Measurements from ENCODE around the gene GRID1. TPM values are rescaled to one million over a fixed set of nuclear protein-coding genes. Genes with fewer than 3 reads are reported as not detected.

Gene GRID1
- polyA plus RNA-seq, 4 donors = 0.27 to 1.1 (median 0.40) TPM; not detected in 1

DNA sequence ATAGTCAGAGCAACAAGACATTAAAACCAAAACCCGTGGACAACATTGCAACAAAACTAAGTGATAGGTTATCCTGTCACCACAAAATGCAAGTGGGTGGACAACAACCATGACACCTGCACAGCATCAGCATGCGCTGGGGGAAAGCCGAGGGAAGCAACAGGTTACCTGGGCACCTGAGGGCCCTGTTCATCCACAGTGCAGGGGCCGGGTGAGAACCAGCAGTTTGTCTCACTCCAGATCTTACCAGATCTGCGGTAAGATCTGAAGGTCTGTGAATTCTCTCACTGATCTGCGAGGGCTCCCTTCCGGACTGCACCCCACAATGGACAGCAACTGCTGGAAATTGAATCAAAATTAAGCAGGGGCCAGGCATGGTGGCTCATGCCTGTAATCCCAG, 30.5 kb upstream of the GRID1 start:
- H3K4me3 ChIP-seq (ENCODE audit: low read depth in 1 of 3, low read length in 3 of 3) = no peak overlapping the region
- H3K9me3 ChIP-seq (ENCODE audit: control insufficient read depth in 2 of 2, insufficient read depth in 1 of 2, low read depth in 1 of 2, low read length in 1 of 2) = no peaks in the 10 kb centered on the region
- H3K36me3 ChIP-seq (ENCODE audit: control insufficient read depth in 3 of 3, insufficient read depth in 2 of 3, low read depth in 1 of 3, low read length in 3 of 3) = no peaks in the 10 kb centered on the region
- peaks cover 0 to 5% (median 0%) of the 10 kb centered on the region in 3 donors for H3K27me3 ChIP-seq (ENCODE audit: control insufficient read depth in 3 of 3, insufficient read depth in 3 of 3, low read length in 3 of 3)
- 81 to 91% (median 82%) methylated on average over 7 of the region's 7 CpGs for WGBS, 3 donors
- no peak overlapping the region for H3K27ac ChIP-seq (ENCODE audit: low read depth in 1 of 3, low read length in 2 of 3)
- FAIRE-seq = no peak
- no peak for DNase-seq
- H3K4me1 ChIP-seq (ENCODE audit: control insufficient read depth in 3 of 3, insufficient read depth in 2 of 3, low read depth in 1 of 3, low read length in 2 of 3) = peaks cover 0 to 13% (median 7%) of the 10 kb centered on the region in 3 donors

- DNase-seq (no peak), FAIRE-seq (no peak)
- Histone ChIP-seq H3K36me3 (ENCODE audit: control insufficient read depth in 3 of 3, insufficient read depth in 2 of 3, low read depth in 1 of 3, low read length in 3 of 3) (no peaks in the 10 kb centered on the region), H3K27ac (ENCODE audit: low read depth in 1 of 3, low read length in 2 of 3) (no peak overlapping the region), H3K27me3 (ENCODE audit: control insufficient read depth in 3 of 3, insufficient read depth in 3 of 3, low read length in 3 of 3) (peaks cover 0 to 2% (median 2%) of the 10 kb centered on the region in 3 donors), H3K4me3 (ENCODE audit: low read depth in 1 of 3, low read length in 3 of 3) (no peak overlapping the region), H3K4me1 (ENCODE audit: control insufficient read depth in 3 of 3, insufficient read depth in 2 of 3, low read depth in 1 of 3, low read length in 2 of 3) (peaks cover 0 to 6% (median 0%) of the 10 kb centered on the region in 3 donors), H3K9me3 (ENCODE audit: control insufficient read depth in 2 of 2, insufficient read depth in 1 of 2, low read depth in 1 of 2, low read length in 1 of 2) (no peaks in the 10 kb centered on the region)
- 61 to 72% (median 72%) methylated on average over 10 of the region's 10 CpGs for WGBS, 3 donors
Observed at GRCh38 chr10:86393862-86394455, 27.4 kb upstream of the GRID1 start.

GRCh38 chr10:86393362-86393761, 26.8 kb upstream of the GRID1 start:
- Histone ChIP-seq H3K9me3 (ENCODE audit: control insufficient read depth in 2 of 2, insufficient read depth in 1 of 2, low read depth in 1 of 2, low read length in 1 of 2) (no peaks in the 10 kb centered on the region), H3K27ac (ENCODE audit: low read depth in 1 of 3, low read length in 2 of 3) (no peak overlapping the region), H3K4me3 (ENCODE audit: low read depth in 1 of 3, low read length in 3 of 3) (no peak overlapping the region), H3K36me3 (ENCODE audit: control insufficient read depth in 3 of 3, insufficient read depth in 2 of 3, low read depth in 1 of 3, low read length in 3 of 3) (no peaks in the 10 kb centered on the region), H3K4me1 (ENCODE audit: control insufficient read depth in 3 of 3, insufficient read depth in 2 of 3, low read depth in 1 of 3, low read length in 2 of 3) (peaks cover 0 to 6% (median 0%) of the 10 kb centered on the region in 3 donors), H3K27me3 (ENCODE audit: control insufficient read depth in 3 of 3, insufficient read depth in 3 of 3, low read length in 3 of 3) (peaks cover 0 to 4% (median 3%) of the 10 kb centered on the region in 3 donors)
- 63 to 71% (median 70%) methylated on average over 9 of the region's 9 CpGs for whole genome bisulfite sequencing, 3 donors
- DNase-seq = peak; percentile 28 to 59
- no peak for FAIRE-seq

DNA sequence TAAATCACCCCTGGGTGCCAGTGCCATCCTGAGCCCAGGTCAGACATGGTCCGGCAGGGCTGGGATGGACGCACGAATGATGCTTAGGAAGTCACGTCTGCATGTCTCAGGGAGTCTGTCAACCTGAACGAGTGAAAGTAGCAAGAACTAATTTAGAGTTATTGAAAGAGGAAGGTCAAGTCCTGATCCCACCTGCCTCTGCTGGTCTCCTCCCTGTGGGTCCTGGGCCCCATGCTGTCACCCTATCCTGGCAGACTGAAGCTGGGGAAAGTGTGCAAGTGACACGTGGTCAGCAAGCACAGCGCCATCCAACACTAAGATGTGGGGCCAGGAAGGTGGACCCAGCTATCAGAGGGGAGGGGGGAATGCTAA, 26.1 kb upstream of the GRID1 start:
- Histone ChIP-seq H3K27me3 (ENCODE audit: control insufficient read depth in 3 of 3, insufficient read depth in 3 of 3, low read length in 3 of 3) (peaks cover 0 to 11% (median 9%) of the 10 kb centered on the region in 3 donors), H3K9me3 (ENCODE audit: control insufficient read depth in 2 of 2, insufficient read depth in 1 of 2, low read depth in 1 of 2, low read length in 1 of 2) (no peaks in the 10 kb centered on the region), H3K27ac (ENCODE audit: low read depth in 1 of 3, low read length in 2 of 3) (no peak overlapping the region), H3K4me1 (ENCODE audit: control insufficient read depth in 3 of 3, insufficient read depth in 2 of 3, low read depth in 1 of 3, low read length in 2 of 3) (peaks cover 0 to 6% (median 0%) of the 10 kb centered on the region in 3 donors), H3K36me3 (ENCODE audit: control insufficient read depth in 3 of 3, insufficient read depth in 2 of 3, low read depth in 1 of 3, low read length in 3 of 3) (no peaks in the 10 kb centered on the region), H3K4me3 (ENCODE audit: low read depth in 1 of 3, low read length in 3 of 3) (no peak overlapping the region)
- whole genome bisulfite sequencing, 3 donors = 82 to 85% (median 83%) methylated on average over 7 of the region's 7 CpGs
- no peak for DNase-seq
- no peak for FAIRE-seq

- Histone ChIP-seq H3K27me3 (ENCODE audit: control insufficient read depth in 3 of 3, insufficient read depth in 3 of 3, low read length in 3 of 3) (peaks cover 0 to 16% (median 9%) of the 10 kb centered on the region in 3 donors), H3K27ac (ENCODE audit: low read depth in 1 of 3, low read length in 2 of 3) (no peak overlapping the region), H3K9me3 (ENCODE audit: control insufficient read depth in 2 of 2, insufficient read depth in 1 of 2, low read depth in 1 of 2, low read length in 1 of 2) (no peaks in the 10 kb centered on the region), H3K4me1 (ENCODE audit: control insufficient read depth in 3 of 3, insufficient read depth in 2 of 3, low read depth in 1 of 3, low read length in 2 of 3) (peaks cover 0 to 6% (median 0%) of the 10 kb centered on the region in 3 donors), H3K36me3 (ENCODE audit: control insufficient read depth in 3 of 3, insufficient read depth in 2 of 3, low read depth in 1 of 3, low read length in 3 of 3) (no peaks in the 10 kb centered on the region), H3K4me3 (ENCODE audit: low read depth in 1 of 3, low read length in 3 of 3) (no peak overlapping the region)
- 71 to 81% (median 80%) methylated on average over 12 of the region's 12 CpGs for WGBS, 3 donors
- DNase-seq = no peak
- FAIRE-seq = no peak
Observed at GRCh38 chr10:86391986-86392722, 25.6 kb upstream of the GRID1 start.

DNA sequence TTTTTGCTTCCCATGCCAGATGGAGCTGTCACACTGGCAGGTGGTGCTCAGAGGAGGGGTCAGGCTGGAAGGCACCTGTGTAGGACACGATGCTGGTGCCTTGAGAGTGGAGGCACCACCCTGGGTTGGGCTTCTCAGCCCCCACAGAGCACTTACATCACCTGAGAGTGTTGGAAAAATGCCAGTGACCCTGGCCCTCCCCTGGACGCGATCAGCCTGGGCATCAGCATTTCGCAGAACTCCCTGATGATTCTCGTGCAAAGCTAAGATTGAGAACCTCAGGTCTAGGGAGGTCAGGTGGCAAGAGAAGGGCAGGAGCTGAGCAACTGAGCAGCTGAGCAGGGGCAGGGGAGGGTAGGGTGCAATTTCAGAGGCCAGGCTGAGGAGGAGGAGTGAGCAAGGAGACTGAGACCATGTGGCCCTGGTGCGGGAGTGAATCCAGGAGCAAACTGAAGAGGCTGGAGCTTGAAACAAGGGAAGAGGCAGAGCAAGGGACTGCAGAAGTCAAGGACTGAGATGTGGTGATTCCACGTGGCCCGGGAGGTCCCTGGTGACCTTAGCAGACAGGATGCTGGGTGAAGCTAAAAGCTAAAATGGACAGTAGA, 24.7 kb upstream of the GRID1 start:
- peaks cover 0 to 16% (median 9%) of the 10 kb centered on the region in 3 donors for H3K27me3 ChIP-seq (ENCODE audit: control insufficient read depth in 3 of 3, insufficient read depth in 3 of 3, low read length in 3 of 3)
- no peaks in the 10 kb centered on the region for H3K36me3 ChIP-seq (ENCODE audit: control insufficient read depth in 3 of 3, insufficient read depth in 2 of 3, low read depth in 1 of 3, low read length in 3 of 3)
- peaks cover 0 to 6% (median 0%) of the 10 kb centered on the region in 3 donors for H3K4me1 ChIP-seq (ENCODE audit: control insufficient read depth in 3 of 3, insufficient read depth in 2 of 3, low read depth in 1 of 3, low read length in 2 of 3)
- WGBS, 3 donors = 73 to 83% (median 79%) methylated on average over 8 of the region's 8 CpGs
- no peaks in the 10 kb centered on the region for H3K9me3 ChIP-seq (ENCODE audit: control insufficient read depth in 2 of 2, insufficient read depth in 1 of 2, low read depth in 1 of 2, low read length in 1 of 2)
- DNase-seq = no peak
- H3K27ac ChIP-seq (ENCODE audit: low read depth in 1 of 3, low read length in 2 of 3) = no peak overlapping the region
- FAIRE-seq = no peak
- H3K4me3 ChIP-seq (ENCODE audit: low read depth in 1 of 3, low read length in 3 of 3) = no peak overlapping the region

- H3K27me3 ChIP-seq (ENCODE audit: control insufficient read depth in 3 of 3, insufficient read depth in 3 of 3, low read length in 3 of 3) = peaks cover 0 to 19% (median 10%) of the 10 kb centered on the region in 3 donors
- no peak for FAIRE-seq
Observed at GRCh38 chr10:86390337-86391120, 23.9 kb upstream of the GRID1 start.

More at GRCh38 chr10:86390337-86391120, 23.9 kb upstream of the GRID1 start:
- Histone ChIP-seq H3K9me3 (ENCODE audit: control insufficient read depth in 2 of 2, insufficient read depth in 1 of 2, low read depth in 1 of 2, low read length in 1 of 2) (no peaks in the 10 kb centered on the region), H3K36me3 (ENCODE audit: control insufficient read depth in 3 of 3, insufficient read depth in 2 of 3, low read depth in 1 of 3, low read length in 3 of 3) (no peaks in the 10 kb centered on the region), H3K4me1 (ENCODE audit: control insufficient read depth in 3 of 3, insufficient read depth in 2 of 3, low read depth in 1 of 3, low read length in 2 of 3) (peaks cover 0 to 6% (median 0%) of the 10 kb centered on the region in 3 donors), H3K27ac (ENCODE audit: low read depth in 1 of 3, low read length in 2 of 3) (no peak overlapping the region), H3K4me3 (ENCODE audit: low read depth in 1 of 3, low read length in 3 of 3) (no peak overlapping the region)
- peak; percentile 38 to 44 for DNase-seq
- WGBS, 3 donors = 35 to 68% (median 53%) methylated on average over 14 of the region's 14 CpGs
